IMR-90 (cell line): ENCODE measurements around the gene LTC4S. TPM values are rescaled to one million over a fixed set of nuclear protein-coding genes. Genes with fewer than 3 reads are reported as not detected.

Experiments
- ATAC-seq: fragments of 200-7000 bp; cut with Tn5 transposase; 2 replicates; pipeline ENCODE4 v1.9.1; 2020; ENCODE audit warnings: low read depth, mild to moderate bottlenecking, moderate library complexity
- BruUV-seq: library from RNA; stranded (reverse); fragments of 400-500 nt; replicated peaks from 2 replicates; lab custom pipeline; 2021; lab: Mats Ljungman, UMichigan
- CTCF ChIA-PET: fragments of 300-600 bp; formaldehyde crosslinking; extraction: SDS; loops from one replicate; lab custom pipeline; 2021; ENCODE audit warnings: antibody characterized with exemption; lab: Yijun Ruan, JAX
- POLR2A ChIA-PET: fragments of 300-600 bp; sonication (Branson Sonifier 250); formaldehyde crosslinking; loops from one replicate; lab custom pipeline; 2022; ENCODE audit warnings: antibody characterized with exemption; ENCODE audit not compliant: unreplicated experiment; lab: Charles Lee
- DNase-seq: peaks from one replicate; pipeline ENCODE4 v3.0.0; 2013
- H2AFZ ChIP-seq: replicated peaks from 2 replicates; pipeline ENCODE3; 2013; ENCODE audit warnings: low read length, mild to moderate bottlenecking; ENCODE audit not compliant: poor library complexity
- H2AK5ac ChIP-seq: 2 replicates; pipeline ENCODE4 v1.6.1; 2013; ENCODE audit warnings: low read depth, low read length, inconsistent platforms
- H2AK9ac ChIP-seq: replicated peaks from 2 replicates; pipeline ENCODE3; 2013; ENCODE audit warnings: mild to moderate bottlenecking, low read depth, low read length, moderate library complexity; ENCODE audit not compliant: poor library complexity
- H2BK120ac ChIP-seq: 2 replicates; pipeline ENCODE4 v1.6.1; 2013; ENCODE audit warnings: low read depth, low read length, inconsistent platforms
- H2BK15ac ChIP-seq: 3 replicates; pipeline ENCODE4 v1.6.1; 2013; ENCODE audit warnings: low read depth, low read length, inconsistent platforms
- H2BK20ac ChIP-seq: 2 replicates; pipeline ENCODE4 v1.6.1; 2013; ENCODE audit warnings: low read depth, mild to moderate bottlenecking, inconsistent platforms, low read length, moderate library complexity
- H2BK5ac ChIP-seq: 2 replicates; pipeline ENCODE4 v1.6.1; 2013; ENCODE audit warnings: mild to moderate bottlenecking, low read depth, low read length, inconsistent platforms; ENCODE audit not compliant: poor library complexity, severe bottlenecking
- H3K14ac ChIP-seq: replicated peaks from 2 replicates; pipeline ENCODE4 v1.6.1; 2013; ENCODE audit warnings: low read depth, low read length, inconsistent platforms
- H3K18ac ChIP-seq: 2 replicates; pipeline ENCODE4 v1.6.1; 2013; ENCODE audit warnings: low read depth, low read length, control low read depth
- H3K23ac ChIP-seq: 2 replicates; pipeline ENCODE4 v1.6.1; 2013; ENCODE audit warnings: low read depth, low read length, inconsistent platforms
- H3K27ac ChIP-seq: 2 replicates; pipeline ENCODE4 v1.5.1; 2013; ENCODE audit warnings: mild to moderate bottlenecking, control low read depth, low read length; ENCODE audit not compliant: insufficient read depth
- H3K27me3 ChIP-seq: 2 replicates; pipeline ENCODE4 v1.6.1; 2013; ENCODE audit warnings: low read length; ENCODE audit not compliant: control insufficient read depth, insufficient read depth
- H3K36me3 ChIP-seq: 2 replicates; pipeline ENCODE4 v1.6.1; 2013; ENCODE audit warnings: low read length, mixed read lengths; ENCODE audit not compliant: control insufficient read depth, insufficient read depth
- H3K4ac ChIP-seq: 2 replicates; pipeline ENCODE4 v1.6.1; 2013; ENCODE audit warnings: low read depth, low read length, inconsistent platforms
- H3K4me1 ChIP-seq: 2 replicates; pipeline ENCODE4 v1.6.1; 2013; ENCODE audit warnings: low read length, mixed read lengths; ENCODE audit not compliant: control insufficient read depth, insufficient read depth
- H3K4me2 ChIP-seq: 2 replicates; pipeline ENCODE4 v1.6.1; 2013; ENCODE audit warnings: low read depth, mild to moderate bottlenecking, control low read depth, low read length, moderate library complexity
- H3K4me3 ChIP-seq: 2 replicates; pipeline ENCODE4 v1.5.1; 2013; ENCODE audit warnings: low read depth, mild to moderate bottlenecking, control low read depth, low read length, moderate library complexity; ENCODE audit not compliant: insufficient read depth
- H3K56ac ChIP-seq: 2 replicates; pipeline ENCODE4 v1.6.1; 2013; ENCODE audit warnings: low read length, inconsistent platforms; ENCODE audit not compliant: insufficient read depth; ENCODE audit errors: extremely low read depth
- H3K79me1 ChIP-seq, 2 experiments: 2 replicates each; pipeline ENCODE4 v1.6.1; 2013; ENCODE audit warnings: low read length in 2 of 2, inconsistent platforms in 1 of 2, low read depth in 1 of 2
- H3K9ac ChIP-seq: 2 replicates; pipeline ENCODE4 v1.6.1; 2013; ENCODE audit warnings: low read depth, low read length, control low read depth
- H3K9me1 ChIP-seq: 2 replicates; pipeline ENCODE4 v1.6.1; 2013; ENCODE audit warnings: low read length, inconsistent platforms; ENCODE audit not compliant: insufficient read depth
- H3K9me3 ChIP-seq: 2 replicates; pipeline ENCODE4 v1.6.1; 2013; ENCODE audit warnings: low read length; ENCODE audit not compliant: control insufficient read depth, insufficient read depth
- H4K20me1 ChIP-seq: 2 replicates; pipeline ENCODE4 v1.6.1; 2013; ENCODE audit warnings: low read length, inconsistent platforms; ENCODE audit not compliant: insufficient read depth
- H4K5ac ChIP-seq: 2 replicates; pipeline ENCODE4 v1.6.1; 2013; ENCODE audit warnings: mild to moderate bottlenecking, low read depth, low read length, control low read depth
- H4K8ac ChIP-seq, 2 experiments: 2 replicates each; pipeline ENCODE4 v1.6.1; 2013; ENCODE audit warnings: low read depth in 2 of 2, low read length in 2 of 2, control low read depth in 1 of 2, inconsistent platforms in 1 of 2
- H4K91ac ChIP-seq: 2 replicates; pipeline ENCODE4 v1.6.1; 2013; ENCODE audit warnings: low read depth, low read length, inconsistent platforms; ENCODE audit not compliant: insufficient read depth
- BHLHE40 ChIP-seq: fragments of 150-350 bp; IDR thresholded peaks from 2 replicates; pipeline ENCODE4 v1.6.1; 2016; ENCODE audit warnings: mild to moderate bottlenecking, low read depth, low read length
- CEBPB ChIP-seq: IDR thresholded peaks from 2 replicates; pipeline ENCODE4 v1.6.1; 2012; ENCODE audit warnings: low read depth, low read length, improper control_type of control experiment
- CHD1 ChIP-seq: IDR thresholded peaks from 2 replicates; pipeline ENCODE4 v1.6.1; 2012; ENCODE audit warnings: low read depth, low read length, improper control_type of control experiment
- CTCF ChIP-seq: conservative IDR thresholded peaks from 2 replicates; pipeline ENCODE4 v1.5.1; 2012; ENCODE audit warnings: mild to moderate bottlenecking, low read depth, low read length, improper control_type of control experiment
- ELK1 ChIP-seq: fragments of 150-350 bp; IDR thresholded peaks from 2 replicates; pipeline ENCODE4 v1.6.1; 2016; ENCODE audit warnings: low read depth, mild to moderate bottlenecking, low read length, moderate library complexity, borderline replicate concordance
- FOS ChIP-seq: fragments of 150-350 bp; IDR thresholded peaks from 2 replicates; pipeline ENCODE4 v1.6.1; 2016; ENCODE audit warnings: low read depth, low read length
- MAFK ChIP-seq: IDR thresholded peaks from 2 replicates; pipeline ENCODE4 v1.6.1; 2012; ENCODE audit warnings: low read depth, low read length, improper control_type of control experiment
- MAZ ChIP-seq: IDR thresholded peaks from 2 replicates; pipeline ENCODE4 v1.6.1; 2012; ENCODE audit warnings: low read depth, mild to moderate bottlenecking, low read length, improper control_type of control experiment, moderate library complexity, borderline replicate concordance
- MXI1 ChIP-seq: IDR thresholded peaks from 2 replicates; pipeline ENCODE4 v1.6.1; 2012; ENCODE audit warnings: low read depth, mild to moderate bottlenecking, low read length, moderate library complexity, borderline replicate concordance
- NFE2L2 ChIP-seq: fragments of 150-350 bp; IDR thresholded peaks from 2 replicates; pipeline ENCODE4 v1.6.1; 2016; ENCODE audit warnings: low read depth, mild to moderate bottlenecking, low read length
- POLR2A ChIP-seq: IDR thresholded peaks from 2 replicates; pipeline ENCODE4 v1.6.1; 2012; ENCODE audit warnings: mild to moderate bottlenecking, low read depth, low read length
- RAD21 ChIP-seq: IDR thresholded peaks from 2 replicates; pipeline ENCODE4 v1.6.1; 2012; ENCODE audit warnings: low read length, improper control_type of control experiment
- RCOR1 ChIP-seq: IDR thresholded peaks from 2 replicates; pipeline ENCODE4 v1.6.1; 2012; ENCODE audit warnings: mild to moderate bottlenecking, low read length, improper control_type of control experiment; ENCODE audit not compliant: insufficient replicate concordance
- RFX5 ChIP-seq: IDR thresholded peaks from 2 replicates; pipeline ENCODE4 v1.8.0; 2012; ENCODE audit warnings: low read depth, mild to moderate bottlenecking, low read length, moderate library complexity
- SMC3 ChIP-seq: fragments of 150-350 bp; IDR thresholded peaks from 2 replicates; pipeline ENCODE4 v1.6.1; 2016; ENCODE audit warnings: low read depth, mild to moderate bottlenecking, antibody characterized with exemption, low read length, moderate library complexity
- USF2 ChIP-seq: fragments of 150-350 bp; IDR thresholded peaks from 2 replicates; pipeline ENCODE4 v1.6.1; 2017; ENCODE audit warnings: mild to moderate bottlenecking, antibody characterized with exemption, low read length, low read depth
- WGBS, 2 experiments: methylation state at CpG; one replicate each; pipeline versions ENCODE4 v1.1.5 to v1.1.7; 2013; ENCODE audit warnings: missing lambda C conversion rate in 2 of 2; ENCODE audit not compliant: insufficient read length in 1 of 2; ENCODE audit errors: extremely low coverage in 2 of 2; 5-methylcytosine and 5-hydroxymethylcytosine counted together
- dilution Hi-C: fragments of 300-500 bp; cut with HindIII; formaldehyde crosslinking; loops from one replicate; pipeline ENCODE4 v1.14.3; 2018; ENCODE audit warnings: low sequenced_read_pairs; ENCODE audit not compliant: unreplicated experiment
- in situ Hi-C: fragments of 300-500 bp; cut with MboI; formaldehyde crosslinking; loops from 3 replicates; pipeline ENCODE4 v1.14.3; 2019; ENCODE audit warnings: low sequenced_read_pairs, inconsistent platforms, mixed read lengths
- intact Hi-C: fragments of 100-400 bp; cut with micrococcal nuclease; formaldehyde crosslinking; loops from 2 replicates; pipeline ENCODE4 v1.10.0; 2022
- polyA plus RNA-seq, 3 experiments: library from polyadenylated mRNA; depleted of rRNA; stranded (reverse); fragments of >200 nt; gene quantifications; 2 replicates each; pipeline ENCODE4 v1.2.3, GENCODE V29; 2012; ENCODE audit warnings: low replicate concordance in 1 of 3
- total RNA-seq: library from RNA; depleted of rRNA; stranded (reverse); fragments of >200 nt; gene quantifications from 2 replicates; pipeline ENCODE4 v1.2.3, GENCODE V29; 2012

The LTC4S gene
- total and polyA plus RNA-seq, 2 of the 4 experiments (the other 2 are of a cell fraction), result 0.72 TPM; not detected in 1

- peak overlapping the region; percentile 95 for H3K4me2 ChIP-seq
- H2AK9ac ChIP-seq, result peak overlapping the region; percentile 38
- ATAC-seq, result no peak
- H3K23ac ChIP-seq, result peak overlapping the region; percentile 46
- peak overlapping the region; percentile 87 for H3K4me3 ChIP-seq
- H3K4me1 ChIP-seq, result peaks cover 39% of the 10 kb centered on the region
- dilution Hi-C loops (no loop called here), intact Hi-C loops (loop anchor here (5.0 kb wide), 1 partner anchor 200 kb away; the partner anchor contains the start of gene HNRNPH1), in situ Hi-C loops (no loop called here)
- TF ChIP-seq RFX5, result no peak
- TF ChIP-seq FOS, result no peak
- TF ChIP-seq CTCF, result no peak
- no peak for TF ChIP-seq ELK1
- TF ChIP-seq USF2, result no peak
- no peak for TF ChIP-seq RAD21
- TF ChIP-seq CHD1, result no peak
- TF ChIP-seq MAFK, result no peak
- no peak for TF ChIP-seq SMC3
- no peak for TF ChIP-seq RCOR1
- TF ChIP-seq POLR2A, result no peak
- no peak for TF ChIP-seq MAZ
- no peak for TF ChIP-seq CEBPB
- no peak for TF ChIP-seq NFE2L2
- TF ChIP-seq BHLHE40, result no peak
- no peak for TF ChIP-seq MXI1
- no peak overlapping the region for H3K56ac ChIP-seq
- H3K27ac ChIP-seq, result peak overlapping the region; percentile 5; the same call in 1 of the 2 replicates
- peak overlapping the region; percentile 29; the same call in 1 of the 2 replicates for H3K14ac ChIP-seq
- POLR2A ChIA-PET, result interaction anchor here (0.7 kb wide), 1 partner anchor 199 kb away, joined by 5 read pairs; the partner anchor contains the start of gene HNRNPH1
- H4K5ac ChIP-seq, result no peak overlapping the region
- no peak overlapping the region for H2BK15ac ChIP-seq
- H3K36me3 ChIP-seq, result peaks cover 50% of the 10 kb centered on the region
- no peak overlapping the region for H4K8ac ChIP-seq
- no peaks in the 10 kb centered on the region for H3K27me3 ChIP-seq
- H2BK20ac ChIP-seq, result no peak overlapping the region
- no peak overlapping the region for H2BK5ac ChIP-seq
- H3K4ac ChIP-seq, result no peak overlapping the region
- peaks cover 19 to 74% of the 10 kb centered on the region in 2 experiments for H3K79me1 ChIP-seq
- no peak overlapping the region for H2BK120ac ChIP-seq
- no peak overlapping the region for H3K18ac ChIP-seq
- CTCF ChIA-PET, result no interaction called here
- no peak overlapping the region for H2AK5ac ChIP-seq
- peaks cover 36% of the 10 kb centered on the region for H3K9me1 ChIP-seq
- H4K20me1 ChIP-seq, result peaks cover 69% of the 10 kb centered on the region
- no peaks in the 10 kb centered on the region for H3K9me3 ChIP-seq
- BruUV-seq, result no TSS peak
- 62% methylated on average over 3 of the region's 8 CpGs; no CpG with 5 or more reads in 1 of the 2 experiments for WGBS, 2 experiments
- peak overlapping the region; percentile 61 for H2AFZ ChIP-seq
- H4K91ac ChIP-seq, result no peak overlapping the region
- no peak for DNase-seq
- peak overlapping the region; percentile 35 for H3K9ac ChIP-seq
Measured at GRCh38 chr5:179822444-179822990, 28.7 kb downstream of the LTC4S start.
